LNCAP (cell line): ENCODE data around the gene SNRPB.

Source experiments
- CTCF ChIP-seq: fragments of 450-650 bp; IDR thresholded peaks from 2 replicates; pipeline ENCODE4 v1.5.1; 2017; ENCODE audit warnings: mild to moderate bottlenecking

Gene SNRPB

GRCh38 chr20:2465100-2465499 lies 5.5 kb downstream of the SNRPB start:
- TF ChIP-seq CTCF: no peak

DNA sequence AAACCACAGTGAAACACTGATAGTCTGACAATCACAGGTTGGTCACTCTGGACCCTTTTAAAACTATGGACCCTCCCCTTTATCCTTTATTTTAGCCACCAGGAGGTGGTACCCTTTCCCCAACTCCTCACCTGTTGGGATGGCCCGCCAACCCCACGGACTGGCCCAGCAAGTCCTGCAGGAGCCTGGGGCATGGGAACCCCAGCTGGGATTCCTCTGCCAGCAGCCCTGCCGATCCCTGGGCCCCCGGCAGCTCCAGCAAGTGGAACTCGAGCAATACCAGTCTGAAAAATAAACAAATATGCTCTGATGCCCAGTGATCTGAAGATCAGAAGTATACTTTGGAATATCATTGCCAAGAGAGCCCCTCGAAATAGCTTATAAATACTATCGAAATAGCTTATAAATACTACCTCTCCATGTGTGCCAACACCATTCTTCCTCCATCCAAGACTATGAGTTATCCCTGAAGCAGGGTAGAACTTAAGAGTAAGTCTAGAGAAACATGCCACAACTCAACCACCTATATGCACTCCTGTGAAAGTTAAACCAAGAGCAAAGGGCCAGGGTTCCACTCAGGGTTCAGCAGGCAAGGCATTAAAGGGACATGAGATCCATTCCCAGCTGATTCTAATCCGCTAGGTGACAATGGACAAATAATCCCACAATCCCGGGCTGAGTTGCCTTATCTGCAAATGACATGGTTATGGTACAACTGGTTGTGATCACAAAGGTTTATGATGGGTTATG lies 6.8 kb downstream of the SNRPB start:
- no peak for TF ChIP-seq CTCF

GRCh38 chr20:2462484-2462883 lies 8.1 kb downstream of the SNRPB start:
- TF ChIP-seq CTCF: no peak

- TF ChIP-seq CTCF: no peak
These were observed 9.7 kb downstream of the SNRPB start for GRCh38 chr20:2460752-2461424.

DNA sequence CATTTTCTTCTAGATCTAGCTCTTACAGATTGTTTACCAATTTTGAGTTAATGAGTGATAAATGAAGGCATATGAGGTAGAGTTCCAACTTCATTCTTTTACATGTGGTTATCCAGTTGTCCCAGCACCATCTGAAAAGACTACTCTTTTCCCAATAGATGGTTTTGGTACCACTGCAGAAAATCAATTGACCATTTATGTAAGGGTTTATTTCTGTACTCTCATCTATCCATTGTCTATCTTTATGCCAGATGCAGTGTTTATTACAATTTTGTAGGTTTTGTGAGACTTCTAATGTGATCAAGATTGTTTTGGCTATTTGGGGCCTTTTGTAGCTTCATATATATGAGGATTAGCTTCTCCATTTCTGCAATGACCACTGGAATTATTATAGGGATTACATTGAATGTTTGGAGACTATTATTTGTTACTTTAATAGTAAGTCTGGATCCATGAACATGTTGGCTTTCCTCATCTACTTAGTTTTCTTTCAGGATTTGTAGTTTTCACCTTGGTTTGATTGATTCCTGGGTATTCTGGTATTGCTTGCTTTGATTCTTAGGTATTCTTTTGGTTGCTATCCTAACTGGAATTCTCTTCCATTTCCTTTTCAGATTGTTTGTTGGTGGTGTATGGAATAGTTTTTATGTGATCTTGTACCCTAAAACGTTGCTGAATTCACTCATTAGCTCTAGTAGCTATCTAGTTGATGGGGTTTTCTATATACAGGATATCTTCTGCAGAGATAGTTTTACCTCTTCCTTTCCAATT lies 10.4 kb downstream of the SNRPB start:
- no peak for TF ChIP-seq CTCF

DNA sequence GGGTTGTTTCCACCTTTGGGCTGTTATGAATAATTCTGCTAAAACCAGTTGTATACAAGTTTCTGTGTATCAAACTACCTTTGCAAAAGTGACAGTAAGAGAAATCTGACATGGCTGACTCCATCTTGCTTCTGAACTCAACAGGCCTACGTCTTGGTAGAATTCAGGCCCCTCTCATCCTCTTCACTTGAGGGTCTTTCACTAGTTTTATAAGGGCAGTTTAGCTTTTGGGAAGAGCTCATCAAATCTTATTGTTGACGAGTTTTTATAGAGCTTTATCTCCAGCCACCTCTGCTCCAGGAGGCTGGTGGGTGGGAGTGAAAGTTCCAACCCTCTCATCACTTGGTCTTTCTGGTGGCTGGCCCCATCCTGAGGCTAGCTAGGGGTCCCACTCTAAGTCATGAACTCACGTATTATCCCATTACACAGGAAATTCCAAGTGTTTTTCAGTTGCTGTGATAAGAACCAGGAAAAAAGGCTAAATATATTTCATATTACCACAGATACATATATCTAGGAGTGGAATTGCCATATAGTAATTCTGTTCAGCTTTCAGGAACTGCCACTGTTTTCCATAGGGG lies 11.6 kb downstream of the SNRPB start:
- TF ChIP-seq CTCF: no peak

- no peak for TF ChIP-seq CTCF
These were observed 14.7 kb downstream of the SNRPB start for GRCh38 chr20:2455771-2456497.
